MCF 10A (cell line): Measurements from ENCODE around the gene FANCI. TPM values are rescaled to one million over a fixed set of nuclear protein-coding genes. Genes with fewer than 3 reads are reported as not detected.

Source experiments
- BruUV-seq: library from RNA; stranded (reverse); fragments of 400-500 nt; replicated peaks from 2 replicates; lab custom pipeline; 2021; lab: Mats Ljungman, UMichigan
- CTCF ChIA-PET: fragments of 300-600 bp; sonication (Branson Sonifier 250); formaldehyde crosslinking; extraction: SDS; loops from one replicate; lab custom pipeline; 2021; ENCODE audit warnings: antibody characterized with exemption, inconsistent platforms; lab: Yijun Ruan, JAX
- POLR2A ChIA-PET: fragments of 300-600, 350-650 bp; sonication (Branson Sonifier 250); formaldehyde crosslinking; extraction: SDS; loops from one replicate; lab custom pipeline; 2020; ENCODE audit warnings: antibody characterized with exemption, inconsistent platforms; lab: Yijun Ruan, JAX
- DNase-seq: peaks from one replicate; pipeline ENCODE4 v3.0.0-alpha.2; 2018; ENCODE audit not compliant: unreplicated experiment
- H3K27ac Mint-ChIP-seq: one replicate; pipeline ENCODE4 v1.8.0; 2022; ENCODE audit warnings: mild to moderate bottlenecking, low read depth, mixed read lengths; ENCODE audit not compliant: unreplicated experiment
- H3K27me3 Mint-ChIP-seq: one replicate; pipeline ENCODE4 v1.8.0; 2022; ENCODE audit warnings: mixed read lengths; ENCODE audit not compliant: insufficient read depth, unreplicated experiment
- H3K36me3 Mint-ChIP-seq: one replicate; pipeline ENCODE4 v1.8.0; 2022; ENCODE audit warnings: mild to moderate bottlenecking, moderate library complexity, mixed read lengths; ENCODE audit not compliant: insufficient read depth, unreplicated experiment
- H3K4me1 Mint-ChIP-seq: one replicate; pipeline ENCODE4 v1.8.0; 2022; ENCODE audit warnings: mixed read lengths; ENCODE audit not compliant: insufficient read depth, unreplicated experiment
- H3K4me3 Mint-ChIP-seq: one replicate; pipeline ENCODE4 v1.8.0; 2022; ENCODE audit warnings: mild to moderate bottlenecking, moderate library complexity, mixed read lengths; ENCODE audit not compliant: unreplicated experiment
- H3K9me3 Mint-ChIP-seq: one replicate; pipeline ENCODE4 v1.8.0; 2022; ENCODE audit warnings: mixed read lengths; ENCODE audit not compliant: unreplicated experiment
- intact Hi-C: fragments of 100-400 bp; cut with micrococcal nuclease; formaldehyde crosslinking; loops from 2 replicates; pipeline ENCODE4 v1.14.1; 2022
- total RNA-seq: library from RNA; stranded (reverse); gene quantifications from 2 replicates; pipeline ENCODE4 v1.2.3, GENCODE V29; 2022
- TF ChIP-seq, protein P1 (sequence below): fragments of 200-600 bp; IDR thresholded peaks from one replicate; pipeline ENCODE4 v1.8.0; 2022; ENCODE audit warnings: antibody characterized with exemption, mild to moderate bottlenecking; ENCODE audit not compliant: unreplicated experiment

Gene FANCI
- total RNA-seq, 1 experiment from 2014 or later = 34.0 TPM

DNA sequence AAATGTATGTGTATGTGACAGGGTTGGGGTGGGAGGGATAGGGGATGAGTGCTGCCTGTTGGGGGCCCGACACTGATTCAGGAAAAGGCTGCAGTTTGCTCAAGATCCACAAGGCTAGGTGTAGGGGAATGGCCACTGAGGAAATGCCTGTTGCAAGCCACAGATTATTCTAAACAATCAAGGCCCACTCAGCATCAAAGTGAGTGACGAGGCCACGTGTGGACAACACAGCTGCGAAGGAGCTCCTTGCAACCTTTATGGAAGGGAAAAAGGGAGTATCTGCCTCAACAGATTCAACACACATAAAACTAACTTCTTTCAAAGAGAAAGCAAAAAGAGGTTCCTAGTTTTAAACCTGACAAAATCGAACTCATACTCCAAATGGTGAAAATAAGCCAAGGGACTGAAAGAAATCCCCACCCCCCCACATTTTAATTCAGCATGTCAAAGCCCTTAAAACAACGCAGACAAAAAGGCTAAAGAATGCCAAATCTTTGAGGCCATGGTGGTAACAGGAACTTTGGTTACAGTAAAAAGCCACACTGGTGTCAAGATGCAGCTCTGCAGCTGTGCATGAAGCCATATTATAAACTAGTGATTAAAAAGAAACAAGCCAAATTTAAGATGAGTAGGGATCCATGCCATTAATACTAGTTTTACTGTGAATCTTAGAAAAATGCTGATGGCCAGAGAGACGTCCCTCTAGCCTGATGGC is 87.3 kb downstream of the FANCI start:
- no peak for DNase-seq
- Mint-ChIP-seq H3K9me3 (no peaks in the 10 kb centered on the region), H3K27ac (peak overlapping the region; percentile 55), H3K36me3 (peaks cover 70% of the 10 kb centered on the region), H3K4me3 (peak overlapping the region; percentile 28), H3K4me1 (peaks cover 22% of the 10 kb centered on the region), H3K27me3 (no peaks in the 10 kb centered on the region)
- TF ChIP-seq, protein P1, sequence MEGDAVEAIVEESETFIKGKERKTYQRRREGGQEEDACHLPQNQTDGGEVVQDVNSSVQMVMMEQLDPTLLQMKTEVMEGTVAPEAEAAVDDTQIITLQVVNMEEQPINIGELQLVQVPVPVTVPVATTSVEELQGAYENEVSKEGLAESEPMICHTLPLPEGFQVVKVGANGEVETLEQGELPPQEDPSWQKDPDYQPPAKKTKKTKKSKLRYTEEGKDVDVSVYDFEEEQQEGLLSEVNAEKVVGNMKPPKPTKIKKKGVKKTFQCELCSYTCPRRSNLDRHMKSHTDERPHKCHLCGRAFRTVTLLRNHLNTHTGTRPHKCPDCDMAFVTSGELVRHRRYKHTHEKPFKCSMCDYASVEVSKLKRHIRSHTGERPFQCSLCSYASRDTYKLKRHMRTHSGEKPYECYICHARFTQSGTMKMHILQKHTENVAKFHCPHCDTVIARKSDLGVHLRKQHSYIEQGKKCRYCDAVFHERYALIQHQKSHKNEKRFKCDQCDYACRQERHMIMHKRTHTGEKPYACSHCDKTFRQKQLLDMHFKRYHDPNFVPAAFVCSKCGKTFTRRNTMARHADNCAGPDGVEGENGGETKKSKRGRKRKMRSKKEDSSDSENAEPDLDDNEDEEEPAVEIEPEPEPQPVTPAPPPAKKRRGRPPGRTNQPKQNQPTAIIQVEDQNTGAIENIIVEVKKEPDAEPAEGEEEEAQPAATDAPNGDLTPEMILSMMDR = no peak
- ChIA-PET CTCF (interaction anchor here (0.6 to 0.7 kb wide), 2 partner anchors 316 to 391 kb away, joined by 3 to 4 read pairs; no protein-coding TSS in a partner anchor), POLR2A (no interaction called here)
- BruUV-seq = no TSS peak
- intact Hi-C loops = no loop called here

DNA sequence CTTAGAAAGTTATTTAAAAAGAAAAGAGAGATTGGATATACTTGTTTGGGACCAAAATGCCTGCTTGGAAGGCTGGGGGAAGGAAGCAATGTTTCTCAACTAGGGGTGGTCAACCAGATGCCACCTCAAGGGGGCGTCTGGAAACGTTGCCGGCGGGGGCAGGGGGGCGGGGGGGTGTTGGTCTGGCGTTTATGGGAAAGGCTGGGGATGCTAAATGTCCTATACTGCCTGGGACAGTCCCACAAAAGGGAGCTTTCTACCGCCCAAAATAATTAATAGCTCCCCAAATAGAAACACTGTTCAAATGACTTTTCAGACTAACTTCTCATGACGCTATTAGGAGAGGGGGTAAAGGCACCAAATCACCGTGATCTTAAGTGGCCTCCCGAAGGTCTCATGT is 88.7 kb downstream of the FANCI start:
- Mint-ChIP-seq H3K36me3 (peaks cover 61% of the 10 kb centered on the region), H3K4me3 (peak overlapping the region; percentile 17), H3K27ac (no peak overlapping the region), H3K4me1 (peaks cover 22% of the 10 kb centered on the region), H3K27me3 (no peaks in the 10 kb centered on the region), H3K9me3 (no peaks in the 10 kb centered on the region)
- BruUV-seq = no TSS peak
- POLR2A ChIA-PET = interaction anchor here (0.8 kb wide), 1 partner anchor 18 kb away, joined by 3 read pairs; no protein-coding TSS in a partner anchor
- DNase-seq = peak; percentile 23
- TF ChIP-seq, protein P1 = peak; percentile 25
- intact Hi-C loops = no loop called here
- CTCF ChIA-PET = interaction anchor here (0.6 to 1.4 kb wide), 3 partner anchors 11 to 89 kb away, joined by 3 to 4 read pairs (median 3); partner anchors contain the start of gene FANCI

DNA sequence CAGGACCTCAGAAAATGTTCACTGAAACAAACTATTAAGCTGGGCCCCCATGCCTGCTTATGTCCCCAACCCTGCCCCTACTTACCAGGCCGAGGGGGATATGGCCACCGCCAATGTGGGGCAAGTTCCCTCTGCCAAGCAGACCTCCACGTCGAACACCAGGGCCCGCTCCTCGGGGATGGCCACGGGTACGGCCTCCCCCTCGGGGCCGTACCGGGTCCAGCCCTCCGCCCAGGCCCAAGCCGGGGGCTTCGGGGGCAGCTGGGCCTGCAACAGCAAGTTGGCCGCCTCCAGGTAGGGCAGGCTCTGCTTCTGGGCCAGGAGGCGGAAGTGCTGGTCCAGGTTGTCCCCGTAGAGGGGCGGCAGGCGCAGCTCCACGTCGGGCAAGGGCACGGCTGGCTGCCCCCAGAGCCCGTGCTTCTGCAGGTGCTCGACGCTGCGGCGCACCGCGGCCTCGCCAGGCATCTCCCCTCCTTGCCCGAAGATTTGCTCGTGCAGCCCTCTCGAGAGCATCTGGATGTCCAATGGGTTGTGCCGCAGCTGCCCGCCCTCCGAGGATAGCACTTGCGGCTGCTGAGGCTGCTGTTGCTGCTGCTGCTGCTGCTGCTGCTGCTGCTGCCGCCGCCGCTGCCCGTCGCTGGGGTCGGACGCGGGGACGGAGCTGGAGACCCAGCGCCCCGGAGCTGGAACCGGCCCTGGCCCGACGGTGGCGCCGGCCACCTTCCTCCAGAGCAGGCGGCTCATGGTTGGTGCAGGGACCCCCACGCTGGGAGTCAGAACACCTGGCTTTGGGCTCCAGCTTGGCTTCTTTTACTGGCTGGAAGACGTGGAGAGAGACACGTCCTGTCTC is 89.5 kb downstream of the FANCI start:
- intact Hi-C loops = no loop called here
- Mint-ChIP-seq H3K4me1 (peaks cover 22% of the 10 kb centered on the region), H3K36me3 (peaks cover 53% of the 10 kb centered on the region), H3K27ac (peak overlapping the region; percentile 68), H3K27me3 (no peaks in the 10 kb centered on the region), H3K9me3 (no peaks in the 10 kb centered on the region), H3K4me3 (peak overlapping the region; percentile 76)
- DNase-seq = no peak
- POLR2A ChIA-PET = interaction anchor here (0.6 to 1.1 kb wide), 3 partner anchors 23 to 159 kb away, joined by 3 read pairs; no protein-coding TSS in a partner anchor
- TSS peak; percentile 34 for BruUV-seq
- TF ChIP-seq, protein P1 = no peak
- CTCF ChIA-PET = interaction anchor here (0.7 to 1.4 kb wide), 3 partner anchors 12 to 282 kb away, joined by 3 to 4 read pairs (median 3); no protein-coding TSS in a partner anchor
